IMR-90 (cell line): Measurements from ENCODE around the gene KATNA1. TPM values are rescaled to one million over a fixed set of nuclear protein-coding genes. Genes with fewer than 3 reads are reported as not detected.

ENCODE experiments used
- ATAC-seq: fragments of 200-7000 bp; cut with Tn5 transposase; 2 replicates; pipeline ENCODE4 v1.9.1; 2020; ENCODE audit warnings: low read depth, mild to moderate bottlenecking, moderate library complexity
- BruUV-seq: library from RNA; stranded (reverse); fragments of 400-500 nt; replicated peaks from 2 replicates; lab custom pipeline; 2021; lab: Mats Ljungman, UMichigan
- CTCF ChIA-PET: fragments of 300-600 bp; formaldehyde crosslinking; extraction: SDS; loops from one replicate; lab custom pipeline; 2021; ENCODE audit warnings: antibody characterized with exemption; lab: Yijun Ruan, JAX
- POLR2A ChIA-PET: fragments of 300-600 bp; sonication (Branson Sonifier 250); formaldehyde crosslinking; loops from one replicate; lab custom pipeline; 2022; ENCODE audit warnings: antibody characterized with exemption; ENCODE audit not compliant: unreplicated experiment; lab: Charles Lee
- DNase-seq: peaks from one replicate; pipeline ENCODE4 v3.0.0; 2013
- H2AFZ ChIP-seq: replicated peaks from 2 replicates; pipeline ENCODE3; 2013; ENCODE audit warnings: low read length, mild to moderate bottlenecking; ENCODE audit not compliant: poor library complexity
- H2AK5ac ChIP-seq: 2 replicates; pipeline ENCODE4 v1.6.1; 2013; ENCODE audit warnings: low read depth, low read length, inconsistent platforms
- H2AK9ac ChIP-seq: replicated peaks from 2 replicates; pipeline ENCODE3; 2013; ENCODE audit warnings: mild to moderate bottlenecking, low read depth, low read length, moderate library complexity; ENCODE audit not compliant: poor library complexity
- H2BK120ac ChIP-seq: 2 replicates; pipeline ENCODE4 v1.6.1; 2013; ENCODE audit warnings: low read depth, low read length, inconsistent platforms
- H2BK15ac ChIP-seq: 3 replicates; pipeline ENCODE4 v1.6.1; 2013; ENCODE audit warnings: low read depth, low read length, inconsistent platforms
- H2BK20ac ChIP-seq: 2 replicates; pipeline ENCODE4 v1.6.1; 2013; ENCODE audit warnings: low read depth, mild to moderate bottlenecking, inconsistent platforms, low read length, moderate library complexity
- H2BK5ac ChIP-seq: 2 replicates; pipeline ENCODE4 v1.6.1; 2013; ENCODE audit warnings: mild to moderate bottlenecking, low read depth, low read length, inconsistent platforms; ENCODE audit not compliant: poor library complexity, severe bottlenecking
- H3K14ac ChIP-seq: replicated peaks from 2 replicates; pipeline ENCODE4 v1.6.1; 2013; ENCODE audit warnings: low read depth, low read length, inconsistent platforms
- H3K18ac ChIP-seq: 2 replicates; pipeline ENCODE4 v1.6.1; 2013; ENCODE audit warnings: low read depth, low read length, control low read depth
- H3K23ac ChIP-seq: 2 replicates; pipeline ENCODE4 v1.6.1; 2013; ENCODE audit warnings: low read depth, low read length, inconsistent platforms
- H3K27ac ChIP-seq: 2 replicates; pipeline ENCODE4 v1.5.1; 2013; ENCODE audit warnings: mild to moderate bottlenecking, control low read depth, low read length; ENCODE audit not compliant: insufficient read depth
- H3K27me3 ChIP-seq: 2 replicates; pipeline ENCODE4 v1.6.1; 2013; ENCODE audit warnings: low read length; ENCODE audit not compliant: control insufficient read depth, insufficient read depth
- H3K36me3 ChIP-seq: 2 replicates; pipeline ENCODE4 v1.6.1; 2013; ENCODE audit warnings: low read length, mixed read lengths; ENCODE audit not compliant: control insufficient read depth, insufficient read depth
- H3K4ac ChIP-seq: 2 replicates; pipeline ENCODE4 v1.6.1; 2013; ENCODE audit warnings: low read depth, low read length, inconsistent platforms
- H3K4me1 ChIP-seq: 2 replicates; pipeline ENCODE4 v1.6.1; 2013; ENCODE audit warnings: low read length, mixed read lengths; ENCODE audit not compliant: control insufficient read depth, insufficient read depth
- H3K4me2 ChIP-seq: 2 replicates; pipeline ENCODE4 v1.6.1; 2013; ENCODE audit warnings: low read depth, mild to moderate bottlenecking, control low read depth, low read length, moderate library complexity
- H3K4me3 ChIP-seq: 2 replicates; pipeline ENCODE4 v1.5.1; 2013; ENCODE audit warnings: low read depth, mild to moderate bottlenecking, control low read depth, low read length, moderate library complexity; ENCODE audit not compliant: insufficient read depth
- H3K56ac ChIP-seq: 2 replicates; pipeline ENCODE4 v1.6.1; 2013; ENCODE audit warnings: low read length, inconsistent platforms; ENCODE audit not compliant: insufficient read depth; ENCODE audit errors: extremely low read depth
- H3K79me1 ChIP-seq, 2 experiments: 2 replicates each; pipeline ENCODE4 v1.6.1; 2013; ENCODE audit warnings: low read length in 2 of 2, inconsistent platforms in 1 of 2, low read depth in 1 of 2
- H3K9ac ChIP-seq: 2 replicates; pipeline ENCODE4 v1.6.1; 2013; ENCODE audit warnings: low read depth, low read length, control low read depth
- H3K9me1 ChIP-seq: 2 replicates; pipeline ENCODE4 v1.6.1; 2013; ENCODE audit warnings: low read length, inconsistent platforms; ENCODE audit not compliant: insufficient read depth
- H3K9me3 ChIP-seq: 2 replicates; pipeline ENCODE4 v1.6.1; 2013; ENCODE audit warnings: low read length; ENCODE audit not compliant: control insufficient read depth, insufficient read depth
- H4K20me1 ChIP-seq: 2 replicates; pipeline ENCODE4 v1.6.1; 2013; ENCODE audit warnings: low read length, inconsistent platforms; ENCODE audit not compliant: insufficient read depth
- H4K5ac ChIP-seq: 2 replicates; pipeline ENCODE4 v1.6.1; 2013; ENCODE audit warnings: mild to moderate bottlenecking, low read depth, low read length, control low read depth
- H4K8ac ChIP-seq, 2 experiments: 2 replicates each; pipeline ENCODE4 v1.6.1; 2013; ENCODE audit warnings: low read depth in 2 of 2, low read length in 2 of 2, control low read depth in 1 of 2, inconsistent platforms in 1 of 2
- H4K91ac ChIP-seq: 2 replicates; pipeline ENCODE4 v1.6.1; 2013; ENCODE audit warnings: low read depth, low read length, inconsistent platforms; ENCODE audit not compliant: insufficient read depth
- RAD21 ChIP-seq: IDR thresholded peaks from 2 replicates; pipeline ENCODE4 v1.6.1; 2012; ENCODE audit warnings: low read length, improper control_type of control experiment
- WGBS, 2 experiments: methylation state at CpG; one replicate each; pipeline versions ENCODE4 v1.1.5 to v1.1.7; 2013; ENCODE audit warnings: missing lambda C conversion rate in 2 of 2; ENCODE audit not compliant: insufficient read length in 1 of 2; ENCODE audit errors: extremely low coverage in 2 of 2; 5-methylcytosine and 5-hydroxymethylcytosine counted together
- dilution Hi-C: fragments of 300-500 bp; cut with HindIII; formaldehyde crosslinking; loops from one replicate; pipeline ENCODE4 v1.14.3; 2018; ENCODE audit warnings: low sequenced_read_pairs; ENCODE audit not compliant: unreplicated experiment
- in situ Hi-C: fragments of 300-500 bp; cut with MboI; formaldehyde crosslinking; loops from 3 replicates; pipeline ENCODE4 v1.14.3; 2019; ENCODE audit warnings: low sequenced_read_pairs, inconsistent platforms, mixed read lengths
- intact Hi-C: fragments of 100-400 bp; cut with micrococcal nuclease; formaldehyde crosslinking; loops from 2 replicates; pipeline ENCODE4 v1.10.0; 2022
- polyA plus RNA-seq, 3 experiments: library from polyadenylated mRNA; depleted of rRNA; stranded (reverse); fragments of >200 nt; gene quantifications; 2 replicates each; pipeline ENCODE4 v1.2.3, GENCODE V29; 2012; ENCODE audit warnings: low replicate concordance in 1 of 3
- total RNA-seq: library from RNA; depleted of rRNA; stranded (reverse); fragments of >200 nt; gene quantifications from 2 replicates; pipeline ENCODE4 v1.2.3, GENCODE V29; 2012

The KATNA1 gene
- total and polyA plus RNA-seq, 2 of the 4 experiments (the other 2 are of a cell fraction): 15.3 to 24.6 TPM

GRCh38 chr6:149615805-149616204 is 32.7 kb downstream of the KATNA1 start:
- Histone ChIP-seq H2BK5ac (no peak overlapping the region), H3K14ac (no peak overlapping the region), H3K18ac (no peak overlapping the region), H4K5ac (no peak overlapping the region), H3K79me1 (peaks cover 11 to 26% of the 10 kb centered on the region in 2 experiments), H3K23ac (no peak overlapping the region), H2BK20ac (no peak overlapping the region), H3K4me1 (no peaks in the 10 kb centered on the region; the same call in 1 of the 2 replicates), H3K27me3 (no peaks in the 10 kb centered on the region), H4K20me1 (no peaks in the 10 kb centered on the region), H2AK5ac (no peak overlapping the region), H3K9me3 (0 out of 2 replicates have a peak, but pooled peaks cover 3% of the 10 kb centered on the region), H2BK15ac (no peak overlapping the region), H4K8ac (no peak overlapping the region), H3K4ac (no peak overlapping the region), H3K4me2 (no peak overlapping the region), H3K9ac (no peak overlapping the region), H2AK9ac (no peak overlapping the region), H4K91ac (no peak overlapping the region), H3K36me3 (0 out of 2 replicates have a peak, but pooled peaks cover 10% of the 10 kb centered on the region), H3K4me3 (no peak overlapping the region), H2BK120ac (no peak overlapping the region), H3K56ac (no peak overlapping the region), H3K27ac (no peak overlapping the region), H2AFZ (no peak overlapping the region), H3K9me1 (peaks cover 3% of the 10 kb centered on the region; the same call in 1 of the 2 replicates)
- ChIA-PET CTCF (no interaction called here), POLR2A (no interaction called here)
- in situ Hi-C loops (no loop called here), dilution Hi-C loops (no loop called here), intact Hi-C loops (no loop called here)
- no CpG with 5 or more reads among the region's 5 CpGs for WGBS, 2 experiments
- no peak for ATAC-seq
- DNase-seq: no peak
- no TSS peak for BruUV-seq
- no peak for TF ChIP-seq RAD21
